Duodenal mucosa (tissue), 2 donors: ENCODE data around the gene PGK1.
"Not testable (repeated sequence)": the region's sequence is repeated elsewhere in the genome, so short reads cannot be mapped to it uniquely, and the experiment has no call there.

Source experiments
- H3K27ac ChIP-seq: one replicate; pipeline ENCODE4 v1.7.0; 2013; ENCODE audit warnings: low read depth, low read length
- H3K27me3 ChIP-seq, 2 donors: one replicate each; pipeline ENCODE4 v1.7.0; 2013; ENCODE audit warnings: low read length in 2 of 2, control low read depth in 1 of 2; ENCODE audit not compliant: insufficient read depth in 2 of 2, control insufficient read depth in 1 of 2
- H3K36me3 ChIP-seq, 2 donors: one replicate each; pipeline ENCODE4 v1.7.0; 2013; ENCODE audit warnings: low read length in 2 of 2, control low read depth in 1 of 2; ENCODE audit not compliant: insufficient read depth in 2 of 2, control insufficient read depth in 1 of 2
- H3K4me1 ChIP-seq, 2 donors: one replicate each; pipeline ENCODE4 v1.7.0; 2013; ENCODE audit warnings: low read length in 2 of 2, control low read depth in 1 of 2; ENCODE audit not compliant: insufficient read depth in 2 of 2, control insufficient read depth in 1 of 2
- H3K4me3 ChIP-seq, 2 donors: one replicate each; pipeline ENCODE4 v1.7.0; 2013; ENCODE audit warnings: low read length in 2 of 2, low read depth in 1 of 2
- H3K9ac ChIP-seq, 2 donors: one replicate each; pipeline ENCODE4 v1.7.0; 2013; ENCODE audit warnings: low read length in 2 of 2, low read depth in 1 of 2
- H3K9me3 ChIP-seq, 2 donors: one replicate each; pipeline ENCODE4 v1.7.0; 2013; ENCODE audit warnings: low read length in 2 of 2, control low read depth in 1 of 2; ENCODE audit not compliant: control insufficient read depth in 1 of 2

PGK1 gene

GRCh38 chrX:78111140-78111931, 7.3 kb downstream of the PGK1 start:
- Histone ChIP-seq H3K4me1 (peaks cover 11 to 26% of the 10 kb centered on the region in 2 donors), H3K36me3 (peaks cover 23 to 41% of the 10 kb centered on the region in 2 donors), H3K9me3 (no peaks in the 10 kb centered on the region), H3K27me3 (no peaks in the 10 kb centered on the region), H3K27ac (no peak overlapping the region), H3K4me3 (no peak overlapping the region), H3K9ac (no peak overlapping the region)

- Histone ChIP-seq H3K4me1 (no peaks in the 10 kb centered on the region), H3K9ac (no peak overlapping the region), H3K27me3 (no peaks in the 10 kb centered on the region), H3K36me3 (peaks cover 36 to 81% of the 10 kb centered on the region in 2 donors), H3K27ac (no peak overlapping the region), H3K9me3 (no peaks in the 10 kb centered on the region), H3K4me3 (no peak overlapping the region)
Measured at GRCh38 chrX:78116365-78116764, 12.3 kb downstream of the PGK1 start.

- H3K9me3 ChIP-seq = no peaks in the 10 kb centered on the region
- H3K36me3 ChIP-seq = peaks cover 38 to 81% of the 10 kb centered on the region in 2 donors
- H3K9ac ChIP-seq = no peak overlapping the region
- H3K27me3 ChIP-seq = no peaks in the 10 kb centered on the region
- H3K27ac ChIP-seq = no peak overlapping the region
- no peaks in the 10 kb centered on the region for H3K4me1 ChIP-seq
- H3K4me3 ChIP-seq = no peak overlapping the region
Measured at GRCh38 chrX:78116766-78117165, 12.7 kb downstream of the PGK1 start.

GRCh38 chrX:78118628-78119027, 14.6 kb downstream of the PGK1 start:
- Histone ChIP-seq H3K9ac (no peak overlapping the region), H3K36me3 (peaks cover 46 to 83% of the 10 kb centered on the region in 2 donors), H3K4me3 (no peak overlapping the region), H3K9me3 (no peaks in the 10 kb centered on the region), H3K27me3 (no peaks in the 10 kb centered on the region), H3K27ac (no peak overlapping the region), H3K4me1 (no peaks in the 10 kb centered on the region)

- H3K9me3 ChIP-seq = no peaks in the 10 kb centered on the region
- no peak overlapping the region for H3K9ac ChIP-seq
- no peaks in the 10 kb centered on the region for H3K4me1 ChIP-seq
- H3K27me3 ChIP-seq = no peaks in the 10 kb centered on the region
- H3K36me3 ChIP-seq = peaks cover 39 to 82% of the 10 kb centered on the region in 2 donors
- H3K27ac ChIP-seq = no peak overlapping the region
- H3K4me3 ChIP-seq = no peak overlapping the region
Measured at GRCh38 chrX:78119521-78120227, 15.6 kb downstream of the PGK1 start.

- Histone ChIP-seq H3K9ac (no peak overlapping the region), H3K9me3 (no peaks in the 10 kb centered on the region), H3K27ac (no peak overlapping the region), H3K27me3 (no peaks in the 10 kb centered on the region), H3K4me1 (no peaks in the 10 kb centered on the region), H3K36me3 (peaks cover 31 to 81% of the 10 kb centered on the region in 2 donors), H3K4me3 (no peak overlapping the region)
Measured at GRCh38 chrX:78123190-78123589, 19.1 kb downstream of the PGK1 start.

- Histone ChIP-seq H3K9me3 (no peaks in the 10 kb centered on the region), H3K36me3 (peaks cover 26 to 73% of the 10 kb centered on the region in 2 donors), H3K27me3 (no peaks in the 10 kb centered on the region)
Measured at GRCh38 chrX:78124307-78124706, 20.3 kb downstream of the PGK1 start.

GRCh38 chrX:78125148-78125547, 21.1 kb downstream of the PGK1 start:
- Histone ChIP-seq H3K4me3 (no peak overlapping the region), H3K9ac (no peak overlapping the region), H3K27me3 (no peaks in the 10 kb centered on the region), H3K4me1 (no peaks in the 10 kb centered on the region), H3K9me3 (no peaks in the 10 kb centered on the region), H3K27ac (no peak overlapping the region), H3K36me3 (peaks cover 26 to 70% of the 10 kb centered on the region in 2 donors)

More at GRCh38 chrX:78124307-78124706, 20.3 kb downstream of the PGK1 start:
- Histone ChIP-seq H3K4me3 (no peak overlapping the region), H3K9ac (no peak overlapping the region), H3K4me1 (no peaks in the 10 kb centered on the region), H3K27ac (no peak overlapping the region)

- peaks cover 26 to 71% of the 10 kb centered on the region in 2 donors for H3K36me3 ChIP-seq
Measured at GRCh38 chrX:78125781-78126180, 21.7 kb downstream of the PGK1 start.

GRCh38 chrX:78129714-78130113, 25.7 kb downstream of the PGK1 start:
- Histone ChIP-seq H3K4me3 (no peak overlapping the region), H3K27ac (no peak overlapping the region), H3K27me3 (no peaks in the 10 kb centered on the region), H3K9ac (no peak overlapping the region), H3K4me1 (no peaks in the 10 kb centered on the region), H3K9me3 (no peaks in the 10 kb centered on the region), H3K36me3 (peaks cover 12 to 39% of the 10 kb centered on the region in 2 donors)

More at GRCh38 chrX:78125781-78126180, 21.7 kb downstream of the PGK1 start:
- not testable (repeated sequence) for H3K9ac ChIP-seq, H3K4me3 ChIP-seq, H3K4me1 ChIP-seq, H3K27me3 ChIP-seq, H3K27ac ChIP-seq, H3K9me3 ChIP-seq
